Measurements from ENCODE around the gene TOX4.

TOX4 gene

DNA sequence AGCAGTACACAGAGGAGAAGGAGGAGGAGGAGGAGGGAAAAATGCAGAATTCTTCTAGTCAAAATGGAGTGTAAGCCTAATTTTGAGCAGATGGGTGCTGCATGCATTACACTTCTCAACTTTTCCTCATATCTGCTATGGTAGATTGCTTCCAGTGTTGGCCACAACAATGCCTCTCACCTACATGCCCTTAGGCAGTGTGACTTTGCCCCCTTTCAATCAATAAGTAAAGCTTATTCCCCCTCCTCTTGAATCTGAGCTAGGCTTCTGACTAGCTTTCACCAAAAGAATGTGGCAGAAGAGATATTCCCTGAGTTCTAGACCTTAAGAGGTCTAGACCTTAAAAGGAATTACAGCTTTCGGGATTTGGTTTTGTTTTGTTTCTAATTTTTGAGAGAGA lies 37.3 kb downstream of the TOX4 start:
- peaks cover 5% of the 10 kb centered on the region for H3K79me1 ChIP-seq (ENCODE audit: low read depth, low read length)
- H3K27me3 ChIP-seq (ENCODE audit: control insufficient read depth in 3 of 3, insufficient read depth in 3 of 3, low read depth in 1 of 3, low read length in 3 of 3): no peaks in the 10 kb centered on the region
- peak overlapping the region; percentile 27 for H3K27ac ChIP-seq (replicated peaks; ENCODE audit: low read length)
- H3K9ac ChIP-seq (ENCODE audit: low read depth, low read length, poor library complexity): no peak overlapping the region
- H3K23ac ChIP-seq (ENCODE audit: low read depth, low read length, poor library complexity): no peak overlapping the region
- no peak overlapping the region for H3K18ac ChIP-seq (ENCODE audit: low read length)
- peaks cover 0 to 10% of the 10 kb centered on the region in 2 donors for H3K36me3 ChIP-seq (replicated peaks in 1 of 2; ENCODE audit: control insufficient read depth in 2 of 2, insufficient read depth in 2 of 2, low read length in 2 of 2)
- no peak overlapping the region for H3K4me2 ChIP-seq (ENCODE audit: insufficient read depth, low read length, poor library complexity, severe bottlenecking)
- no peak overlapping the region for H2BK15ac ChIP-seq (ENCODE audit: low read length)
- WGBS, 2 donors (ENCODE audit: extremely low coverage in 2 of 2, insufficient read length in 2 of 2, insufficient replicate concordance in 1 of 2): no CpG with 5 or more reads among the region's 1 CpG
- H3K4ac ChIP-seq (ENCODE audit: low read length): no peak overlapping the region
- H3K4me1 ChIP-seq (ENCODE audit: control insufficient read depth in 2 of 2, insufficient read depth in 1 of 2, low read depth in 1 of 2, low read length in 2 of 2): peaks cover 7 to 9% of the 10 kb centered on the region in 2 donors
- no peaks in the 10 kb centered on the region for H3K9me3 ChIP-seq (replicated peaks in 1 of 2; ENCODE audit: control insufficient read depth in 2 of 2, insufficient read depth in 1 of 2, low read depth in 1 of 2, low read length in 2 of 2)
- no peak overlapping the region for H2BK5ac ChIP-seq (ENCODE audit: low read length)
- no peak overlapping the region for H4K8ac ChIP-seq (ENCODE audit: low read depth, low read length)
- DNase-seq (ENCODE audit: low spot score): no peak
- peak overlapping the region; percentile 47 for H2AFZ ChIP-seq (ENCODE audit: low read length)
- no peak overlapping the region for H2AK5ac ChIP-seq (ENCODE audit: low read depth, low read length)
- no peak overlapping the region for H4K91ac ChIP-seq (ENCODE audit: low read depth, low read length, poor library complexity)
- H3K14ac ChIP-seq (ENCODE audit: low read length): no peak overlapping the region
- H2BK12ac ChIP-seq (ENCODE audit: low read length): no peak overlapping the region
- H3K4me3 ChIP-seq (ENCODE audit: low read length in 2 of 2): no peak overlapping the region
- no peak overlapping the region for H2BK120ac ChIP-seq (ENCODE audit: low read depth, low read length)

DNA sequence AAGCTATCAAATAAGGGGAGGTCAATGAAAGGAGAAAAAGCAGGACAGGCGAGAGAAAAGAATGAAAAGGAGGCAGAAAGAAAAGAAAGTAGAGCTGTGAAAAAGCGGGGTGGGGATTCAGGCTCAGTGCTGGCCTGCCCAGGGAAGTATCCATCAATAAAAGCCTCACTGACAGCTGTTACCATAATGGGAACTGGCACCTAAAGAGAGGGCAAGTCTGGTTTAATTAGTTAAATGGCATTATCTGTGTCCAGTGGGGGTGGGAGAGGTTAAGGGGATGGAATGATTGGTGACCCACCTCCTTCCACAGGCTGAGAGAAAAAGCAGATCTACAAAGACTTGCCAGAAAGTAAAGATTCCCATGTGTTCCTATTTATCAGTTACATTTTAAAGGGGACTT lies 41.7 kb downstream of the TOX4 start:
- no peak for DNase-seq (ENCODE audit: low spot score)
- no peak overlapping the region for H2BK15ac ChIP-seq (ENCODE audit: low read length)
- WGBS, 2 donors (ENCODE audit: extremely low coverage in 2 of 2, insufficient read length in 2 of 2, insufficient replicate concordance in 1 of 2): no CpG with 5 or more reads among the region's 2 CpGs

DNA sequence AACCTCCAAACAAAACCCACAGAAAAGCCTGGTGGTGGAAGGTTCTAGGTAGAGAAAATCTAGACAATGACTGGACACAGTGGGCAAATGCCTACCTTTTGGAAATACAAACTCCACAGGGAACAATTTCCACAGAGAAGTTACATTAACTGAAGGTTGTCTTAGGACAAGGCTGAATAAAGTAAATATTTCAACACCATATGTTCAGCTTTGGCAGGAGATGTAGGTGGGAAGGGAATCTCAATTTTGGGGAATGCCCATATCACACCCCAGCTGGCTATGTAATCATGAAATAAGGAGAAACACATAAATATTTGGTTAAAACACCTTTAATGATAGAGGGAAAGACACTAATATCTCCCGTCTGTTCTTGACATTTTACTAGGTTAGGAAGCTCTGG lies 43.8 kb downstream of the TOX4 start:
- Histone ChIP-seq H3K4ac (ENCODE audit: low read length) (no peak overlapping the region), H3K27me3 (ENCODE audit: control insufficient read depth in 3 of 3, insufficient read depth in 3 of 3, low read depth in 1 of 3, low read length in 3 of 3) (no peaks in the 10 kb centered on the region), H3K9ac (ENCODE audit: low read depth, low read length, poor library complexity) (no peak overlapping the region), H3K4me1 (ENCODE audit: control insufficient read depth in 2 of 2, insufficient read depth in 1 of 2, low read depth in 1 of 2, low read length in 2 of 2) (peaks cover 15 to 39% of the 10 kb centered on the region in 2 donors), H3K18ac (ENCODE audit: low read length) (no peak overlapping the region), H2BK15ac (ENCODE audit: low read length) (no peak overlapping the region), H2AK5ac (ENCODE audit: low read depth, low read length) (no peak overlapping the region), H3K14ac (ENCODE audit: low read length) (no peak overlapping the region), H3K36me3 (replicated peaks in 1 of 2; ENCODE audit: control insufficient read depth in 2 of 2, insufficient read depth in 2 of 2, low read length in 2 of 2) (peaks cover 41 to 64% of the 10 kb centered on the region in 2 donors), H3K23ac (ENCODE audit: low read depth, low read length, poor library complexity) (no peak overlapping the region), H3K9me3 (replicated peaks in 1 of 2; ENCODE audit: control insufficient read depth in 2 of 2, insufficient read depth in 1 of 2, low read depth in 1 of 2, low read length in 2 of 2) (peaks cover 2 to 4% of the 10 kb centered on the region in 2 donors), H3K4me2 (ENCODE audit: insufficient read depth, low read length, poor library complexity, severe bottlenecking) (no peak overlapping the region), H4K91ac (ENCODE audit: low read depth, low read length, poor library complexity) (no peak overlapping the region), H3K27ac (replicated peaks; ENCODE audit: low read length) (peak overlapping the region; percentile 43), H3K79me1 (ENCODE audit: low read depth, low read length) (peaks cover 11% of the 10 kb centered on the region), H2BK12ac (ENCODE audit: low read length) (no peak overlapping the region), H3K4me3 (ENCODE audit: low read length in 2 of 2) (no peak overlapping the region), H2BK5ac (ENCODE audit: low read length) (no peak overlapping the region), H4K8ac (ENCODE audit: low read depth, low read length) (no peak overlapping the region), H2BK120ac (ENCODE audit: low read depth, low read length) (no peak overlapping the region), H2AFZ (ENCODE audit: low read length) (no peak overlapping the region)
- no CpG with 5 or more reads among the region's 1 CpG for WGBS, 2 donors (ENCODE audit: extremely low coverage in 2 of 2, insufficient read length in 2 of 2, insufficient replicate concordance in 1 of 2)
- no peak for DNase-seq (ENCODE audit: low spot score)

More for the DNA sequence above, 41.7 kb downstream of the TOX4 start:
- Histone ChIP-seq H2BK120ac (ENCODE audit: low read depth, low read length) (no peak overlapping the region), H2AK5ac (ENCODE audit: low read depth, low read length) (no peak overlapping the region), H3K4me3 (ENCODE audit: low read length in 2 of 2) (no peak overlapping the region), H3K4ac (ENCODE audit: low read length) (no peak overlapping the region), H2BK12ac (ENCODE audit: low read length) (no peak overlapping the region), H3K23ac (ENCODE audit: low read depth, low read length, poor library complexity) (no peak overlapping the region), H3K27me3 (ENCODE audit: control insufficient read depth in 3 of 3, insufficient read depth in 3 of 3, low read depth in 1 of 3, low read length in 3 of 3) (no peaks in the 10 kb centered on the region), H2AFZ (ENCODE audit: low read length) (no peak overlapping the region), H3K9ac (ENCODE audit: low read depth, low read length, poor library complexity) (no peak overlapping the region), H3K27ac (replicated peaks; ENCODE audit: low read length) (peak overlapping the region; percentile 95), H3K36me3 (replicated peaks in 1 of 2; ENCODE audit: control insufficient read depth in 2 of 2, insufficient read depth in 2 of 2, low read length in 2 of 2) (peaks cover 25 to 45% of the 10 kb centered on the region in 2 donors), H4K91ac (ENCODE audit: low read depth, low read length, poor library complexity) (no peak overlapping the region), H3K79me1 (ENCODE audit: low read depth, low read length) (peaks cover 11% of the 10 kb centered on the region), H3K18ac (ENCODE audit: low read length) (no peak overlapping the region), H3K4me2 (ENCODE audit: insufficient read depth, low read length, poor library complexity, severe bottlenecking) (no peak overlapping the region), H4K8ac (ENCODE audit: low read depth, low read length) (no peak overlapping the region), H2BK5ac (ENCODE audit: low read length) (no peak overlapping the region), H3K9me3 (replicated peaks in 1 of 2; ENCODE audit: control insufficient read depth in 2 of 2, insufficient read depth in 1 of 2, low read depth in 1 of 2, low read length in 2 of 2) (peaks cover 2 to 4% of the 10 kb centered on the region in 2 donors), H3K14ac (ENCODE audit: low read length) (no peak overlapping the region), H3K4me1 (ENCODE audit: control insufficient read depth in 2 of 2, insufficient read depth in 1 of 2, low read depth in 1 of 2, low read length in 2 of 2) (peaks cover 4 to 28% of the 10 kb centered on the region in 2 donors)

DNA sequence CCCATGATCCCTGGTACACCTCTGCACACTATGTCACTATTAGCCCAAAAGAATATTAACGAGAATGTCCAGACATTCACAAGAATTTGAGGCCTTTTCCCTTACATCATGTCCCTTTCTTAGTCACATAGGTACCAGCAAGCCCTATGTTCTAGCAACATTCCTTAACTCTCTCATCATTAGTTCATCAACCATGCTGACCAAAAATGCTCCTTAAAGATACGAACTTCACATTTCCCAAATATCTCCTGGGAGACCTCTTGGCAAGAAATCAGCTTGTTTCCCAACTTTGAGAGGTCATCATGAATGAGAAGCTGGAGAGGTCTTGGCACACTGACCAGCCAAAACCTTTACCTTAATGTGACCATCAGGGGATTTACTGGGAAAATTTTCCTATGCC lies 44.5 kb downstream of the TOX4 start:
- H3K4me3 ChIP-seq (ENCODE audit: low read length in 2 of 2): no peak overlapping the region
- no CpG with 5 or more reads among the region's 2 CpGs for WGBS, 2 donors (ENCODE audit: extremely low coverage in 2 of 2, insufficient read length in 2 of 2, insufficient replicate concordance in 1 of 2)
- peak overlapping the region; percentile 43 for H3K27ac ChIP-seq (replicated peaks; ENCODE audit: low read length)

More for the DNA sequence above, 44.5 kb downstream of the TOX4 start:
- no peak overlapping the region for H2BK120ac ChIP-seq (ENCODE audit: low read depth, low read length)
- H3K27me3 ChIP-seq (ENCODE audit: control insufficient read depth in 3 of 3, insufficient read depth in 3 of 3, low read depth in 1 of 3, low read length in 3 of 3): no peaks in the 10 kb centered on the region
- peaks cover 2 to 4% of the 10 kb centered on the region in 2 donors for H3K9me3 ChIP-seq (replicated peaks in 1 of 2; ENCODE audit: control insufficient read depth in 2 of 2, insufficient read depth in 1 of 2, low read depth in 1 of 2, low read length in 2 of 2)
- H4K8ac ChIP-seq (ENCODE audit: low read depth, low read length): no peak overlapping the region
- no peak overlapping the region for H4K91ac ChIP-seq (ENCODE audit: low read depth, low read length, poor library complexity)
- H3K79me1 ChIP-seq (ENCODE audit: low read depth, low read length): peaks cover 11% of the 10 kb centered on the region
- H3K4me2 ChIP-seq (ENCODE audit: insufficient read depth, low read length, poor library complexity, severe bottlenecking): peak overlapping the region; percentile 21
- H3K9ac ChIP-seq (ENCODE audit: low read depth, low read length, poor library complexity): no peak overlapping the region
- H3K4me1 ChIP-seq (ENCODE audit: control insufficient read depth in 2 of 2, insufficient read depth in 1 of 2, low read depth in 1 of 2, low read length in 2 of 2): peaks cover 15 to 38% of the 10 kb centered on the region in 2 donors
- no peak overlapping the region for H2BK12ac ChIP-seq (ENCODE audit: low read length)
- H2AFZ ChIP-seq (ENCODE audit: low read length): no peak overlapping the region
- no peak overlapping the region for H3K14ac ChIP-seq (ENCODE audit: low read length)
- H3K23ac ChIP-seq (ENCODE audit: low read depth, low read length, poor library complexity): no peak overlapping the region
- no peak for DNase-seq (ENCODE audit: low spot score)
- H3K36me3 ChIP-seq (replicated peaks in 1 of 2; ENCODE audit: control insufficient read depth in 2 of 2, insufficient read depth in 2 of 2, low read length in 2 of 2): peaks cover 41 to 64% of the 10 kb centered on the region in 2 donors
- no peak overlapping the region for H3K18ac ChIP-seq (ENCODE audit: low read length)
- H3K4ac ChIP-seq (ENCODE audit: low read length): no peak overlapping the region
- H2AK5ac ChIP-seq (ENCODE audit: low read depth, low read length): no peak overlapping the region
- no peak overlapping the region for H2BK15ac ChIP-seq (ENCODE audit: low read length)
- H2BK5ac ChIP-seq (ENCODE audit: low read length): no peak overlapping the region

Data from neuronal stem cell (in vitro differentiated cells).